ENCODE measurements around the gene ZSWIM4.

ZSWIM4 gene

DNA sequence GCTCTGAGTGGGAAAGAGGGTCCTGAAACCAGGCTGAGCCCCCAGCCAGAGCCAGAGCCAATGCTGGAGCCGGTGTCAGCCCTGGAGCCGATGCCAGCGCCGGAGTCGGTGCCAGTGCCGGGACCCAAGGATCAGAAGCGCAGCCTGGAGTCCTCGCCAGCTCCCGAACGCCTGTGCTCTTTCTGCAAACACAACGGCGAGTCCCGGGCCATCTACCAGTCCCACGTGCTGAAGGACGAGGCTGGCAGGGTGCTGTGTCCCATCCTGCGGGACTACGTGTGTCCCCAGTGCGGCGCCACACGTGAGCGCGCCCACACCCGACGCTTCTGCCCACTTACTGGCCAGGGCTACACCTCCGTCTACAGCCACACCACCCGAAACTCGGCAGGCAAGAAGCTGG, 82.1 kb downstream of the ZSWIM4 start:
- Histone ChIP-seq H3K27me3 (peaks cover 0 to 9% of the 10 kb centered on the region in 2 donors), H3K4me1 (peaks cover 0 to 39% (median 24%) of the 10 kb centered on the region in 4 donors), H3K9me3 (no peaks in the 10 kb centered on the region), H3K27ac (no peak overlapping the region), H3K4me3 (no peak overlapping the region), H3K36me3 (no peaks in the 10 kb centered on the region)
- intact Hi-C loops (cut with DNase I; ENCODE audit: low total_unique reads): no loop called here
- no peak for DNase-seq
- TF ChIP-seq, protein P1, sequence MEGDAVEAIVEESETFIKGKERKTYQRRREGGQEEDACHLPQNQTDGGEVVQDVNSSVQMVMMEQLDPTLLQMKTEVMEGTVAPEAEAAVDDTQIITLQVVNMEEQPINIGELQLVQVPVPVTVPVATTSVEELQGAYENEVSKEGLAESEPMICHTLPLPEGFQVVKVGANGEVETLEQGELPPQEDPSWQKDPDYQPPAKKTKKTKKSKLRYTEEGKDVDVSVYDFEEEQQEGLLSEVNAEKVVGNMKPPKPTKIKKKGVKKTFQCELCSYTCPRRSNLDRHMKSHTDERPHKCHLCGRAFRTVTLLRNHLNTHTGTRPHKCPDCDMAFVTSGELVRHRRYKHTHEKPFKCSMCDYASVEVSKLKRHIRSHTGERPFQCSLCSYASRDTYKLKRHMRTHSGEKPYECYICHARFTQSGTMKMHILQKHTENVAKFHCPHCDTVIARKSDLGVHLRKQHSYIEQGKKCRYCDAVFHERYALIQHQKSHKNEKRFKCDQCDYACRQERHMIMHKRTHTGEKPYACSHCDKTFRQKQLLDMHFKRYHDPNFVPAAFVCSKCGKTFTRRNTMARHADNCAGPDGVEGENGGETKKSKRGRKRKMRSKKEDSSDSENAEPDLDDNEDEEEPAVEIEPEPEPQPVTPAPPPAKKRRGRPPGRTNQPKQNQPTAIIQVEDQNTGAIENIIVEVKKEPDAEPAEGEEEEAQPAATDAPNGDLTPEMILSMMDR (IDR thresholded peaks at IDR 0.05): no peak

DNA sequence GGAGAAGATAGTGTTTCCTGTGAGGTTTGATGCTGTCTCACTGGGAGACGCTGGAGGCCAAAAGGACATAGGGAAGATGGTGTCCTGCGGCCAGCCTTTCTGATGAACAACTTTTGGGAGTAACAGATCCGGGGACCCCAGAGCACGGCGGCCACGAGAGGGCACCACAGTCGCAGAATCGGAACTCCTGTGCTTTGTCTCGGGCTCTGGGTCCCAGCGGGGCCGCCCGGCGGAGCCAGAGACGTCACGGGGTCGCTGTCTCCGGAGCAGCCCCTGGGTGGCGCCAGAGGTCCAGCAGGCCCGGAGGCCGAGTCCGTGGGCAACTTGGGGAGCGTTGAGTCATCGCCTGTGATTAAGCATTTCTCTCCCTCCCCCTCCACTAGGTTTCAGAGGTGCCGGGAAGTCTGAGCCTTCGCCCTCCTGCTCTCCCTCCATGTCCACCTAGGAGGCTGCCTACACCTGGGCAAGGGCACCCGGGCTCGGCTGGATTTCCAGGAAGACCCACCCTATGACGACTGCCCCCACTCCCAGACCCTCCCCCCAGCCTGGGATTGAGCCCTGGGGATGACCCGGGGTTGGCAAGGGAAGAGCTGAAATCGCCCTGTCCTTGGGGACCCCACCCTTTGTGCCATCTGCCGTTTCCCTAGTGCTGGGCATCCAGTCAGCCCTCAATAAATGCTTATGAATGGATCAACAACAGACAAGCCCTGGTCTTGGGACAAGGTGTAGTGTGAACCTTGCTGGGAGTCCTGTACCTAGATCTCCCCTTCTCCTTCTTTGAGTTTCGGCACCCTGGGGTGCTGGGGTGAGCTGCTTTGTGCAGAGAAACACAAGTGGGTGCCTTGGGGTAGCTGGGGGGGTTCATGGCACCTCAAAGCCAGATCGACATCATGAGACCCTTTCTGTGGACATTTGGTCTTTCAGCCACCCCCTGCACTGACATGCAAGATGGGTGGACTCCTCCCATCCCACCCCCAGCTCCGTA, 85.1 kb downstream of the ZSWIM4 start:
- H3K27me3 ChIP-seq: no peaks in the 10 kb centered on the region
- TF ChIP-seq, protein P1 (IDR thresholded peaks at IDR 0.05): peak; percentile 99 to 100
- intact Hi-C loops (cut with DNase I; ENCODE audit: low total_unique reads): loop anchor here (1.0 to 10.0 kb wide), 4 partner anchors 192 to 606 kb away; partner anchors contain the start of gene MISP3
- H3K4me1 ChIP-seq: peaks cover 0 to 54% (median 15%) of the 10 kb centered on the region in 4 donors
- no peaks in the 10 kb centered on the region for H3K9me3 ChIP-seq
- H3K4me3 ChIP-seq: peak overlapping the region; percentile 28 to 42
- H3K36me3 ChIP-seq: no peaks in the 10 kb centered on the region
- peak; percentile 98 to 99 for DNase-seq
- H3K27ac ChIP-seq: peak overlapping the region; percentile 80 to 90

DNA sequence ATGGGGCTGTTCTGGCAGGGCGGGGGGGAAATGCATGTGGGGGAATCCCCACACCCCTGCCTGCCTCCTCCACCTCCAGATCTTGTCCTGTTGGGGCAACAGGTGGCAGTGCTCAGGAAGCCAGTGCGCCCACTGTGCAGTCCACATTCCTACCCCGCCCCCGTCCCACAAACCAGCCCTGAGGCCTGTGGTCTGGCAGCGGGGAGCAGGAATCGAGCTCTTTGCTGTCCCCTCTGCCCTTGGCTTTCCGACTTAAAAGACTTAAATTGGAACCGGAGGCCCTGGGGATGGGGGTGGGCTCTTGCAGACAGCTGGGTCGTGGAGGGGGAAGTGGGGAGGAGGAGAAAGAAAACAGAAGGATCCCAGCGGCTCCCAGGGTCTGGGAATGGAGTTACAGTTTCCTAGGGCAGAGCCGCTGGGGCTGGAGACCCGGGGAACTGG, 86.0 kb downstream of the ZSWIM4 start:
- no peaks in the 10 kb centered on the region for H3K36me3 ChIP-seq
- TF ChIP-seq, protein P1 (IDR thresholded peaks at IDR 0.05): no peak
- H3K4me1 ChIP-seq: peaks cover 0 to 55% (median 15%) of the 10 kb centered on the region in 4 donors
- DNase-seq: no peak
- intact Hi-C loops (cut with DNase I; ENCODE audit: low total_unique reads): loop anchor here (5.0 to 10.0 kb wide), 3 partner anchors 266 to 606 kb away; no protein-coding TSS in a partner anchor
- H3K27me3 ChIP-seq: no peaks in the 10 kb centered on the region
- no peak overlapping the region for H3K4me3 ChIP-seq
- H3K9me3 ChIP-seq: no peaks in the 10 kb centered on the region
- peak overlapping the region; percentile 80 to 90 for H3K27ac ChIP-seq

Measured in tibial artery (tissue), 4 donors.